GM11168 (cell line): Measurements from ENCODE around the gene NOP56.

ENCODE experiments used
- in situ Hi-C: fragments of 300-500 bp; cut with MboI; formaldehyde crosslinking; loops from one replicate; pipeline ENCODE4 v1.12.0; 2022; ENCODE audit warnings: low sequenced_read_pairs; ENCODE audit not compliant: unreplicated experiment

NOP56 gene

DNA sequence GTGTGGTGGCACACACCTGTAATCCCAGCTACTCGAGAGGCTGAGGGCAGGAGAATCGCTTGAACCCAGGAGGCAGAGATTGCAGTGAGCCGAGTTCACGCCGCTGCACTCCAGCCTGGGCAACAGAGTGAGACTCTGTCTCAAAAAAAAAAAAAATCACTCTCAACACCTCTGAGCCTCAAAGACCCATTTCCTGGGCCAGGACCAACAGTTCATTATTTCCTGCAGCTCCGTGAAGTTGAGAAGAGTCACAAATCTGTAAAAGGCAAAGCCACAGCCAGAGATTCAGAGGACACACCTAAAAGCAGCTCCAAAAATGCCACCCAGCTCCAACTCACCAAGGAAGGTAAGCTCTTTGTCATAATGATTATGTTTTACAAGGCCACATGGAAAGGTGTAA lies 15.2 kb upstream of the NOP56 start:
- in situ Hi-C loops = no loop called here

GRCh38 chr20:2640260-2640659 lies 12.2 kb upstream of the NOP56 start:
- in situ Hi-C loops = no loop called here

- in situ Hi-C loops = no loop called here
Observed at GRCh38 chr20:2640899-2641298, 11.5 kb upstream of the NOP56 start.

DNA sequence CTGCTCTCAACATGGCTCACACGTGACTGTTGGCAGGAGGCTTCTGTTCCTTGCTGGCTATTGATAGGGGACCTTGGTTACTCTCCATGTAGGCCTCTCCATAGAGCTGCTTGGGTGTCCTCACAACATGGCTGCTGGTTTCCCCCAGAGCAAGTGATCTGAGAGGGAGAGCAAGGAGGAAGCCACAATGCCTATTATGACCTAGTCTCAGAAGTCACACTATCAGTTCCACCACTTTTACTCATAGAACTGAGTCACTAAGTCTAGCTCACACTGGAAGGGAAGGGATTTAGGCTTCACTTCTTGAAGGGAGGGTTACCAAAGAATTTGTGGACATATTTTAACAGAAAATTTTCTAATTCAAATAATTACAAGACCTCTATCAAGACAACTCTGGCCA lies 8.7 kb upstream of the NOP56 start:
- in situ Hi-C loops = no loop called here

DNA sequence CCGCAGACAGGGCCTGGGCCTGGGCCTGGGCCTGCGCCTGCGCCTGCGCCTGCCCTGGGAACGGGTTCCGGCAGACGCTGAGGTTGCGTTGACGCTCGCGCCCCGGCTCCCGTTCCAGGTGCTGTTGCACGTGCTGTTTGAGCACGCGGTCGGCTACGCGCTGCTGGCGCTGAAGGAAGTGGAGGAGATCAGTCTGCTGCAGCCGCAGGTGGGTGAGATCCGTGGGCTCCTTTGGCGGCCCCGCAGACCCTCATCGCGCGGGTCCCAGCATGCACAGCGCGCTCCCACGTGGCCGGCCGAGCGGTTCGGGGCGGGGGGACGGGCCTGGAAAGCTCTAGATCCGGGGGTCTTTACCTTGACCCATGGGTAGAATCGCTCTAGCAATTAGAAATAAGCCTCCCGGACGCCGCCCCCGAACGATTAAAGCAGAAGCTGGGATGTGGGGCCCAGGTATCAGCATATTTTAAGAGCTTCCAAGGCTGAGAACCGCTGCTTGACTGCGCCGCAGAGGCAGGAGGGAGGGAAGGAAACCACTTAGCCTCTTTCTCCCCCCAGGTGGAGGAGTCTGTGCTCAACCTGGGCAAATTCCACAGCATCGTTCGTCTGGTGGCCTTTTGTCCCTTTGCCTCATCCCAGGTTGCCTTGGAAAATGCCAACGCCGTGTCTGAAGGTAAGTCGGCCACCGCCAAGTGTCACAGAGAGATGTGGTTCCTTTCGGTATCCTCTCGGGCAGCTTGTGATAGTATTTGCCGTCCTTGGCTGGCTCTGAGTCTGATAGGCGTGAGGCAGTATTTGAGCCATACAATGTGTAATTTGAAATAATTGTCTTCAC lies 508 bp downstream of the NOP56 start:
- in situ Hi-C loops = no loop called here

DNA sequence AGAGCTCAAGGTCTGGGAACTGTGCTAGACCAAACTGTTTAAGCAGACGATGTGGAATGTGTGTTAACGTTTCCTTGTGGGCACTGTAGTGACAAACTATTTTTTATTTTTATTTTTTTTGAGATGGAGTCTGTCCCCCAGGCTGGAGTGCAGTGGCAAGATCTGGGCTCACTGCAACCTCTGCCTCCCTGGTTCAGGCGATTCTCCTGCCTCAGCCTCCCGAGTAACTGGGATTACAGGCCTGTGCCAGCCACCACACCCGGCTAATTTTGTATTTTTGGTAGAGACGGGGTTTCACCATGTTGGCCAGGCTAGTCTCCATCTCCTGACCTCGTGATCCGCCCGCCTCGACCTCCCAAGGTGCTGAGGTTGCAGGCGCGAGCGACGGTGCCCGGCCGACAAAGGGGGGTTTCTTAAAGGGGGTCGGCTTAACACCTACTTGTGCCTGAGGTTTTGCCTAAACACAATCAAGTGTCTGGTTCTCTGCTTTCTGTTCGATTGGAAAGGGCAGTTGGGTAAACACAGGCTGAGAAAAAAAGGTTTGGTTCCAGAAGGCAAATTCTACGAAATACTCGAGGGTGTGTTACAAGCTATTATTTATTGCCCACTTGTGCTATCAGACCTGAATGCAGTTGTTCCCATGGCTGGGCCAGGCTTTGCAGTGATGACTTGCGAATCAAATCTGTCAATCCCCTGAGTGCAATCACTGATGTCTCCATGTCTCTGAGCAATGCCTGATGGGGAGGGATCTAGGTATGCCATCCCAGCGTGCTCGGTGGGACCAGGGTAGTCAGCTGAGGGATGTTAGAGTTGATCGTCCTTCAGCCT lies 1.3 kb downstream of the NOP56 start:
- in situ Hi-C loops = no loop called here

DNA sequence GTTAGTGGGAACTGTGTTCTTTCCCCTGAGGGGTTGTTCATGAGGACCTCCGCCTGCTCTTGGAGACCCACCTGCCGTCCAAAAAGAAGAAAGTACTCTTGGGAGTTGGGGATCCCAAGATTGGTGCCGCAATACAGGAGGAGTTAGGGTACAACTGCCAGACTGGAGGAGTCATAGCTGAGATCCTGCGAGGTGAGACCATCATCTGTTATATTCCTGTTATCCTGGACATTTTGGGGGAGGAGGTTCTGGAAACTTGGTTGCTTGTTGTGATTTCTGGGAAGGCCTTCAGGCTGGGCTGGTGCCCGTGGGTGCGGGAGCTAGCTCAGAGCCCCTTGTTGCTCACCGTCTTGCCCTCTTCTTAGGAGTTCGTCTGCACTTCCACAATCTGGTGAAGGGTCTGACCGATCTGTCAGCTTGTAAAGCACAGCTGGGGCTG lies 2.0 kb downstream of the NOP56 start:
- in situ Hi-C loops = no loop called here

GRCh38 chr20:2654831-2655230 lies 2.4 kb downstream of the NOP56 start:
- in situ Hi-C loops = no loop called here

- in situ Hi-C loops = no loop called here
Observed at GRCh38 chr20:2655331-2656116, 3.1 kb downstream of the NOP56 start.

- in situ Hi-C loops = no loop called here
Observed at GRCh38 chr20:2656471-2657117, 4.2 kb downstream of the NOP56 start.

DNA sequence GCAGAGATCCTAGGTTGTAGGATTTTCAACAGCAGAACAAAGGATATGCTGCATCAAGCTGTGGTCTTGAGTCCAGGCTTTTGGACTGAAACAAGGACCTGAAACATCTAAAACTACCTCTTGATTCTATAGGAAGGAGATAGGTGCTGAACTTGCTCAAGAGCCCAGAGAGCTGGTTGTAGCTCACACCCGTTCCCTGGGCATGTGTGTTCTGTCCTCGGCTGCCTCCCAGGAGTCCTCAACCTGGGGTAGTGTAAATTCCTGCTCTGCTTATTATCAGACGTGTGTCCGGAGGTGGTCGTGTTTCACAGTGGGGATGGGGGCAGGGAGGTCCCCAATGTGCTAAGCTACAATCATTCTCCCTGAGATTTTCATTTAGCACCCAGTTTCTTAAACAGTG lies 4.8 kb downstream of the NOP56 start:
- in situ Hi-C loops = no loop called here

DNA sequence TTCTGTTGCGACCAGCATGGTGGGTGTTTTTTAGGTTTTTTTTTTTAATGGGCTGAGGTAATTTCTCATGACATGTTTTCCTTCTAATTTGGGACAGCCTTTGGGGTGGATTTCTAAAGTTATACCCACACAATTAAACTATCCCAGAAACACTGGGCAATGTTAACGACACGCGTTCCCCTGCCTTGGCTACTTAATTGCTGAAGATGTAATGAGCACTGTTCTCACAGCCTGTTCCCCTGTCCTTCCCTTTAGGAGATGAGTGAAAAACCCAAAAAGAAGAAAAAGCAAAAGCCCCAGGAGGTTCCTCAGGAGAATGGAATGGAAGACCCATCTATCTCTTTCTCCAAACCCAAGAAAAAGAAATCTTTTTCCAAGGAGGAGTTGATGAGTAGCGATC lies 5.2 kb downstream of the NOP56 start:
- in situ Hi-C loops = no loop called here

GRCh38 chr20:2658414-2659354 lies 6.3 kb downstream of the NOP56 start:
- in situ Hi-C loops = no loop called here

- in situ Hi-C loops = no loop called here
Observed at GRCh38 chr20:2659547-2659946, 7.1 kb downstream of the NOP56 start.

DNA sequence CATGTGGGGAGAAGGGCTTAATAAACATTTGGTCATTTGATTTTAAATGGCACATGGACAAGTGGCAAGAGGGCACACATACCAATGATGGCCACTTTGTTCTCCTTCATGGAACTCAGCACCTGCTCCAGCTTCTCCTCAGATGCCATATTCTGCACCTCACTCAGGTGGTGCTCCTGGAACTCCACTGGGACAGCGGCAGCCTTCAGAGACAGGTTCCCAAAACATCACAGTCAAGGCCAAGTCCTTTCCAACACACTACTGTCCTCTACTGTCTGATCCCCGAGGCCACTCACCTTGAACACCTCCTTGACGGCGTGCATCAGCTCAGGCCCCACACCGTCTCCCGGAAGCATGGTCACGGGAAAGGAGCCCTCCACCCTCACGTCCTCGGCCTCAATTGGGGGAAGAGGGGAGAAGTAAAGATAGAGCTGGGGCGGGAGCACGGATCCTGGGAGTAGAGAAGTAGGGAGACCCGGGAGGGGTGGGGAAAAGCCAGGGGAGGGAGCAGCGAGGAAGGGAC lies 11.0 kb downstream of the NOP56 start:
- in situ Hi-C loops = no loop called here

DNA sequence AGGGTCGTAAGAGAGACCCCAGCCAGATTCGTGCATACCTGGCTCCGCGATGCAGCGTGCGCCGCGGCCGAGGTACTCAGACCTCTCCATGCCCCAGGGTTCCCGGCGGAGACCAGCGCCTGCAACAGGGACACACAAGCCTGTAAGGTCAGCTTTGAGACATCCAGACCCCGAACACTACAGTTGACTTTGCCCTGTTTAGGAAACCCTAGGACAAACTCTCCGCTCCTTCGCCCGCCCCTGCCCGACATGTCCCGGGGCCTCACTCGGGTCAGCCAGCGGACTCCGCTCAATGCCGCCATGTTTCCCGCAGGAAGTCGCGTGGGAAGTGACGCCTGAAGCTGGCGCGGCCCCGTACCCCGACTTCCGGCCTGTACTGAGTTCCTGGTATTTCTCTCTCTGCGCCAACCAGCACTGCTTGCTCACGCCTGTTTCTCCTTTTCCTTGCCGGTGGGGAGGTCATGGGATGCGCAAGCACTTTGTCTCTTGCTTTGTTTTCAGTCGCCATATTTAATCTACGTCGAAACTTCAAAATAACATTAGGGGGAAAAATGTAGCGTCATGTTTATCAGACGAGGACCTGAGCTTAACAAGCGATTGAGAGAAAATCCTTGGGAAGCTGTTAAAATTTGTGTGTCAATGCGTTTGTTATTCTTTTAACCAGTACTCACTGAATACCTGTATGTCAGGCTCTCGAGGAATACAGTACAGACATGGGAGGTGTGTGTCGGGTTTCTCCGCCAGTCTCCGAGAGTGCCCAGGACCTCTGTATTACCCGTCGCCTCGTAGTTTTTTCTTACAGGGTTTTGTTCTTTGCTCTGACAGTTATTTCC lies 11.7 kb downstream of the NOP56 start, which contains the start of gene IDH3B:
TSS of gene IDH3B (minus strand) at position 330 of the 833 bp plus-strand sequence. CDS start at position 302, 28 bp downstream.
- in situ Hi-C loops = no loop called here

- in situ Hi-C loops = no loop called here
Observed at GRCh38 chr20:2671977-2672376, 19.5 kb downstream of the NOP56 start.

- in situ Hi-C loops = no loop called here
Observed at GRCh38 chr20:2672446-2672845, 20.0 kb downstream of the NOP56 start.
